AG08396 (cell line): ENCODE data around the gene COL1A2.

Experiments
- DNase-seq: peaks from one replicate; pipeline ENCODE4 v3.0.0; 2012; ENCODE audit warnings: low spot score, mixed read lengths

Gene COL1A2

DNA sequence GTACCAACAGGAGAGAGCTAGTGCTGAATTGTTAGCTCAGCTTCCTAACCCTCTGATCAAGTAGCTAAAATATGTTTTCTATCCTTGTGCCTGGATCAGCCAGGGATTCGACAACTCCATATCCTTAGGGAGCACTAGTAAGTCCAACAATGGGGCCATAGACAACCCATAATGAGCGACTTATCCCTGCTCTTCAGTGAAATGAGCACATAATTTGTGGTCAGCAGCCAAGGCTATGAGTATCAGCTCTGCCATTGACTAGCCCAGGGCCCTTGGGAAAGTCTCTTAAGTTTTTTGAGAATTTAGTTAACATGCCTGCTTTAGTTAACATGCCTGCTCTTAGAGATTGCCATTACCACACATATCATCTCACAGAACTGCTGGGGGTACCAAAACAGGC, 39.3 kb downstream of the COL1A2 start:
- DNase-seq = no peak

- peak; percentile 55 for DNase-seq
Observed at GRCh38 chr7:94436018-94436604, 41.4 kb downstream of the COL1A2 start.

GRCh38 chr7:94436700-94437099, 42.0 kb downstream of the COL1A2 start:
- DNase-seq = no peak

GRCh38 chr7:94439893-94440381, 45.2 kb downstream of the COL1A2 start:
- no peak for DNase-seq

DNA sequence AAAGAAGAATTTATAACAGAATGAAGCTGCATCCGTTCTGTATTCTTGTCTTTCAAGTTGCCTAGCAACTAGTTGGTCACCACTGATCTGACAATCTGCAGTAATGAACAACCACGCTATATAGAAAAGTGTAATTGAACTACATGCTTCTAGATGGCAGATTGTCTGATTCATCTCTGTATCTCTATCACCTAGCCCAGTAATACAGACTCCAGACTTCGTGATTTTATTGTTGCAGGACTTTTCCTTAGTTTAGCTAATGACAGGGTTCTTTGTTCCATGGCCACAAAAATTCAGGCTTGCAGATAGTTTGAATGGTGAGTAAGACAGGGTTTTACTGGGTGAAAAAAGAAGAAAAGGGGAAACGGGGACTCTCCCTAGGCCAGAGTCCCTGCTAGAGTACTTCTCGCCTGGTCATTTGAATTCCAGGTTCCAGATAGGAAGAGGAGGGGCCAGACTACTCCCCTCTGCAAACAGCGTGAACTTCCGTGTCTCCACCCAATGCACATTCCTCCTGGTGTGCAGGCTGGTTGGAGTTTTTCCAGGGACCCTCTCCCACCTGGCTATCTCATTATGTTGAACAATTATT, 45.9 kb downstream of the COL1A2 start:
- DNase-seq = no peak

GRCh38 chr7:94441138-94441537, 46.4 kb downstream of the COL1A2 start:
- no peak for DNase-seq

GRCh38 chr7:94442639-94443038, 47.9 kb downstream of the COL1A2 start:
- DNase-seq = no peak

- no peak for DNase-seq
Observed at GRCh38 chr7:94444813-94445212, 50.1 kb downstream of the COL1A2 start.

- no peak for DNase-seq
Observed at GRCh38 chr7:94445696-94446194, 51.0 kb downstream of the COL1A2 start.

- no peak for DNase-seq
Observed at GRCh38 chr7:94446308-94446707, 51.6 kb downstream of the COL1A2 start.

DNA sequence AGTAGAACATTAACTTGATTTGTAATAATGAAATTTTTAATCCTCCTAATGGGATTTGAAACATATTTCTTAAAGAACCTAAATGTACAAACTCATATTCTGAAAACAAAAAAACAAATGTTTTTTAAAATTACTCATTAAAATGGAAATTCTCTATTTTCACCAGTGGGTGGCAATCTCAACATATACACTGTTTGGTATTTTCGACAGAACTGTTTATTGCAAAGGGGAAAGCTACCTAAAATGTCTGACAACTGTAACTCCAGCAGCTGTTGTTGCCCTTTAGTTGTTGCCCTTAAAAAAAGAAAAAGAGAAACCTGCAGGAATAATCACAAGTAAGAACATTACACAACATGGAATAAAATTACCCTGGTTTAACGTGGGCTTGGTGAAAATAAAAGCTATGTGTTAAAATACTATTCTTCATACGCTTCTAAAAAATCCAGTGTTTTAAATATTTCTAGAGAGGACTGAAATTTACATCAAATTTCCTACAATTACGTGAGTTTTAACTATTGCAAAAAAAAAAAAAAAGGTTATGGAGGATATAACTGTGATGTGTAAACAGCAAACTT, 54.5 kb downstream of the COL1A2 start:
- DNase-seq = peak; percentile 38

DNA sequence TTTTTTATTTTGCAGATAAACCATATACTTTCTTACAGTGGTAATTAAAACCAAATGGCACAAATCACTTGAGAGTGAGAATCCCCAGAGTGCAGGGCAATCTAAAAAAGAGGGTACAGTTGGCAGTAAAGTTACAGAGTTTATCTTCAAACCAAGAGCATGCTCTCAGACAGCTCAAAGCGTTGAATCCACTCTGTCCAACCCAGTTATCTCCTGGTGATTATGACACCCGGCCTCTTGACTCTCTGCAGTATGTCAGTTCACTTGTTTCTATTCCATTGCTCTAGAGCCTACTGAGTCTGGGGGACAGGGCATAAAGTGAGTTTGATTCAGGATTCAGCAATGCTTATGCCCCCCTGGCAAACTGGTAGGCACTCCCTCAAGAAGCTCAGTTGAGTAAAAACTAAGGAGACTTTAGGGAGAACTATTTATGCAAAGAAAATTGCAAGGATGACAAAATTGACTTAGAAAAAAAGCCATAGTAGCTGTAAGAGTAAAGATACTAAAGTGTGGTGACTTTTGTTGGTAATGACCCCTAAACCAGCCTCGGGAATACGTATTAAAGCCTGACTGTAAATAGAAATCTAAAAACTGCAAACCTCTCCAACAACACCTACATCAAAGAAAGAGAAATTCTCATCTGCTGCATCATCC, 55.5 kb downstream of the COL1A2 start:
- DNase-seq = no peak

GRCh38 chr7:94451187-94451586, 56.5 kb downstream of the COL1A2 start:
- DNase-seq = no peak

DNA sequence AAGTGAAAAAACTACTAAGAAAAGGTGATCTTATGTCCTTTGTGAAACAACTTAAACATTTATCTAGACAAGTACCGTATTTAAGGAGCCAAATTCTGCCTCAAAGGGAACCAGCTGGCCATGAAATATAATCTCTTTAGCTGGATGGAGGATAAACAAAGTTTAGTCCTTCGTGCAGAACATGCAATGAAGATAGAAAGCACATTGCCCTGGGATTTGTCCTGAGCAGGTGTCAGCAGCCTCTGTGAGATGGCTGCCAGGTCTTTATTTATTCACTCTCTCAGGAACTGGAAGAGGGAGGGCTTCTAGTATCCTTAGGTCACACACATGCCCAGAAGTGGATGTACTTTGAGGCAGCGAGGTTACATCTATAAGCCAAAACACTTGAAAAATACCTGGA, 57.5 kb downstream of the COL1A2 start:
- no peak for DNase-seq

DNA sequence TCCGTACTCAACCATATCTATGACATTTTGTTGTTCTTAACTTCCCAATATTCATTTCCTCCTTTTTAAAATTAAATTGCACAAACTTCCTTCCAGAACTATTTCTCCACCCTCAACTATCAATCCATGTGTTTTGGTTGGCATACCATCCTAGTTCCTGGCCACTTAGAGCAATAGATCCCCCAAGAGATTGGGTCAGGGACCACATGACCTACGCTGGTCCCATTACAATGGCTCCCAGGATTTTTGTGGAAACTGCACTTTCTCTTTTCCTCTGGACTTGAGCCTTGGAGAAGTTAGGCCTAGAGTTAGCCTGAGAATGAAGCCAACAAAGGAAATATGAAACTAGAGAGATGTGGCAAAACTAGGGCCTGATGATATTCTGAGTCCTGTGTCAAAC, 59.2 kb downstream of the COL1A2 start:
- no peak for DNase-seq

GRCh38 chr7:94458041-94458440, 63.3 kb downstream of the COL1A2 start:
- no peak for DNase-seq

- DNase-seq = no peak
Observed at GRCh38 chr7:94466516-94466915, 71.8 kb downstream of the COL1A2 start.

DNA sequence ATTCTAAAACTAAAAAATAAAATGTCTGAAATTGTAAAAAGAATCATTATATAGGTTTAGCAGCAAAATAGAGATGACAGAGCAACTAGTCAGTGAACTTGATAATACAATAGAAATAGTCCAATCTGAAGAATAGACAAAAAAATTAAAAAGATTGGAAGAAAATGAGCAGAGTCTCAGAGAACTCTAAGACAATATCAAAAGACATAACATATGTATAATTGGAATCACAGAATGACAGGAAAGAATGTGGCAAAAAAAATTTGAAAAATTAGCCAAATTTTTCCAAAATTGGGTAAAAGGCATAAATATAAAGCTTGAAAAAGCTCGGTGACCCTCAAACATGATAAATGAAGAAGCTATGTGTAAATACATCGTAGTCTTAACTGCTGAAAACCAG, 76.9 kb downstream of the COL1A2 start:
- no peak for DNase-seq

GRCh38 chr7:94472608-94473007, 77.9 kb downstream of the COL1A2 start:
- DNase-seq = no peak

GRCh38 chr7:94476251-94476840, 81.7 kb downstream of the COL1A2 start:
- no peak for DNase-seq

DNA sequence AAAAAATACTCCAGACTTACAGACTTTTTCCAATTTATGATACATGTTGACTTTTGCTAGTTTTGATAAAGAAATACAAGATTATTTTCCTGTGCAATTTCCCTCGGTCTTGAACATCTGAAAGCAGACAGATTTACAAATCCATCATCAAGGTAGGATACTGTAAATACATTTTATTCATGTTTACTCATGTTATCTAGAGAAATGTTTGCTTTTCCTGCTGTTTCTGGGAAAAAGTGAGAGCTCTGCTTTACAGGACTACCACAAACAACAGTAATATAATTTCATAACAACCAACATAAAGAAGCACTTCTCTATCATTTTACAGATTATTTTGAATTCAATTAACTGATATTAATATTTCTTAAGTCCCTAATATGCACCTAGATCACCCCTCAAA, 83.2 kb downstream of the COL1A2 start:
- DNase-seq = no peak

DNA sequence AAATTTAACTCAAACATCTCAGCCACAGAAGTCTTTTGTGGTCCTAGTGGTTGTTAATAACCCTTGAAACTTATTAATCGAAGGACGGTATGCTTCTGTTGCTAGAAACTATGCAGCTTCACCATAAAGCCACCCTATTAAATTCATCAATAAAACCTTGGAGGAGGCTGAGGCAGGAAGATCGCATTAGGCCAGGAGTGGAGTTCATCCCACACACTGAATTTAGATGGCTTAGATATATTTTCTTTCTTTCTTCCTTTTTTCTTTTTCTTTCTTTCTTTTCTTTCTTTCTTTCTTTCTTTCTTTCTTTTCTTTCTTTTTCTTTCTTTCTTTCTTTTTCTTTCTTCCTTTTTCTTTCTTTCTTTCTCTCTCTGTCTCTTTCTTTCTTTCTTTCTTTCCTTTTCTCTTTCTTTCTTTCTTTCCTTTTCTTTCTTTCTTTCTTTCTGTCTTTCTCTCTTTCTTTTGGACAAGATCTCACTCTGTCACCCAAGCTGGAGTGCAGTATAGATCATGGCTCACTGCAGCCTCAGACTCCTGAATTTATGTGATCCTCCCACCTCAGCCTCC, 84.0 kb downstream of the COL1A2 start:
- no peak for DNase-seq
